GOT3 (cell line): ENCODE data around the gene GLA.

Experiments used
- DNase-seq: peaks from one replicate; lab custom pipeline; 2025; ENCODE audit warnings: mixed read lengths; lab: John Stamatoyannopoulos, UW

Gene GLA

GRCh38 chrX:101349193-101349562 lies 58.5 kb downstream of the GLA start:
- DNase-seq = no peak

- peak; percentile 20 for DNase-seq
Measured at GRCh38 chrX:101348452-101349192, 59.1 kb downstream of the GLA start, which contains the start of gene TIMM8A. TIMM8A (minus strand) TSS chrX:101348742; CDS start chrX:101348664, 78 bp downstream.

GRCh38 chrX:101347859-101348451 lies 59.8 kb downstream of the GLA start:
- DNase-seq = no peak
